HG03432 (cell line): ENCODE results near the gene TMEM187.

Experiments
- ATAC-seq: cut with Tn5 transposase; IDR thresholded peaks from one replicate; pipeline ENCODE4 v1.9.1; 2021; ENCODE audit warnings: mild to moderate bottlenecking, moderate library complexity; ENCODE audit not compliant: unreplicated experiment

The TMEM187 gene

GRCh38 chrX:153972368-153973126 lies at the start of gene TMEM187:
Gene TMEM187 (plus strand): TSS chrX:153972754. CDS start chrX:153982063, 9,309 bp downstream.
- ATAC-seq: peak; percentile 54

- ATAC-seq: no peak
Observed at GRCh38 chrX:153922932-153923857, 49.4 kb upstream of the TMEM187 start.

GRCh38 chrX:153924149-153924861 lies 48.2 kb upstream of the TMEM187 start:
- ATAC-seq: no peak

GRCh38 chrX:153925387-153925738 lies 47.2 kb upstream of the TMEM187 start:
- ATAC-seq: no peak

- ATAC-seq: peak; percentile 24
Observed at GRCh38 chrX:153925739-153926551, 46.6 kb upstream of the TMEM187 start, which contains the start of gene ARHGAP4. Gene ARHGAP4 (minus strand): TSS chrX:153926264. CDS start chrX:153926202, 62 bp downstream.

GRCh38 chrX:153926552-153926857 lies 46.0 kb upstream of the TMEM187 start:
- no peak for ATAC-seq

GRCh38 chrX:153926858-153927671 lies 45.5 kb upstream of the TMEM187 start:
- ATAC-seq: peak; percentile 42

- ATAC-seq: no peak
Observed at GRCh38 chrX:153927672-153927921, 45.0 kb upstream of the TMEM187 start.

GRCh38 chrX:153927922-153928760 lies 44.4 kb upstream of the TMEM187 start:
- peak; percentile 73 for ATAC-seq

- ATAC-seq: no peak
Observed at GRCh38 chrX:153928846-153929245, 43.7 kb upstream of the TMEM187 start.

GRCh38 chrX:153929576-153929975 lies 43.0 kb upstream of the TMEM187 start:
- no peak for ATAC-seq

- no peak for ATAC-seq
Observed at GRCh38 chrX:153930011-153930910, 42.3 kb upstream of the TMEM187 start.

GRCh38 chrX:153931151-153931550 lies 41.4 kb upstream of the TMEM187 start:
- no peak for ATAC-seq

- no peak for ATAC-seq
Observed at GRCh38 chrX:153931748-153932147, 40.8 kb upstream of the TMEM187 start.

- ATAC-seq: no peak
Observed at GRCh38 chrX:153932220-153932915, 40.2 kb upstream of the TMEM187 start.

- ATAC-seq: no peak
Observed at GRCh38 chrX:153933748-153934147, 38.8 kb upstream of the TMEM187 start.

- peak; percentile 19 for ATAC-seq
Observed at GRCh38 chrX:153934148-153934761, 38.3 kb upstream of the TMEM187 start.
